ENCODE results near the gene IPMK. TPM values are rescaled to one million over a fixed set of nuclear protein-coding genes. Genes with fewer than 3 reads are reported as not detected.
A peak's percentile ranks its signal among the peaks of the same experiment; 100 is the strongest.

The IPMK gene
- total RNA-seq = 2.8 TPM

DNA sequence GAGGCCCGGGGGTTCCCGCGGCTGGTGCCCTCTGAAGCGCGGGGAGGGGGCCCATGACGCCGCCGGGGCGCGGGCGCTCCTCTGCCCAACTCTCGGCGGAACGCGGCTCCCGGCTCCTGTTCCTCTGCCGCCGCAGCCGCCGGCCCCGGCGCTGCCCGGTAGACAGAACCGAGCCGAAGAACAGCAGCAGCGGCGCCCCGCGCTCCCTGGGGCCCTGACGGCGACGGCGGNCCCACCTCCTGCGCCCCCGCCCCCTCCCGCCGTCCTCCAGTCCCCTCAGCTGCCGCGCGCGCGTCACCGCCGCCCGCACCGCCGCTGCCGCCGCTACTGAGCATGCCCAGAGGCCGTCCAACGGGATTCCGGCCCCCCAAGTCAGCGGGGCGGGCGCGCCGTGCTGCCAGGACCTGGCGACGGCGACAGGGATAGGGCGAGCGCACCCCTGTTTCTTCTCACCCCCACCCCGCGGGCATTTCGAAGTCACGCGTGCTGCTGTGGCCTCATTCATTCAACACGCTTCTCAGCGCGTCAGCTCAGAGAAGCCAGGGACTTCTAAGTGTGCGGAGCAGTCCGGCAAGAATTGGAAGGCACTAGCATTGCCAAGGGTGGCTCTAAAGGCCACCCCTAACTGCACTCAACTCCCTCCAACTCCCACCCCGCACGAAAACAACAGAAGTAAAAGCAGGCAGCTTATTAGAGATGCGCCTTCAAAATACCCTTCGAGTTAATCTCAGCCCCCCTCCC lies at the start of gene IPMK:
Gene IPMK, minus strand, starts transcription at position 182 of the 741 bp plus-strand sequence. CDS start 283 bp downstream, outside the sequence.
- peak; percentile 80 for ATAC-seq
- peak; percentile 98 for DNase-seq (ENCODE audit: low spot score)

DNA sequence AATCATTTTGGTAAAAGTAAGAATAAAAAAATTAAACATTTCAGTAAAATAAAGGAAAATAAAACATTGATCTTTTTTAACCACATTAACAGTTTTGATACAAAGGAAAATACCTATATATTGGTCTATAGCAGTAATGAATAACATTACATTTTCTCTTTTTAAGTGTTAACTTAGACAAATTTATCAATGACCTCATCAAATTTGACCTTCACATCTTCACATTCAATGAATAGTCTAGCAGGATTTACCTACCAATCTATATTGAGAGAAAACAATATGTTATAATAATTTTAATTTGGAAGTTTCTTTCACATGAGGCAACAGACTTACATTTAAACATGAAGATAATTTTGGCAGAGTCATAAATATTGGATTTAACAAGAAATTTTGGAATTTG lies 49.2 kb upstream of the IPMK start:
- DNase-seq (ENCODE audit: low spot score) (no peak), ATAC-seq (no peak)

DNA sequence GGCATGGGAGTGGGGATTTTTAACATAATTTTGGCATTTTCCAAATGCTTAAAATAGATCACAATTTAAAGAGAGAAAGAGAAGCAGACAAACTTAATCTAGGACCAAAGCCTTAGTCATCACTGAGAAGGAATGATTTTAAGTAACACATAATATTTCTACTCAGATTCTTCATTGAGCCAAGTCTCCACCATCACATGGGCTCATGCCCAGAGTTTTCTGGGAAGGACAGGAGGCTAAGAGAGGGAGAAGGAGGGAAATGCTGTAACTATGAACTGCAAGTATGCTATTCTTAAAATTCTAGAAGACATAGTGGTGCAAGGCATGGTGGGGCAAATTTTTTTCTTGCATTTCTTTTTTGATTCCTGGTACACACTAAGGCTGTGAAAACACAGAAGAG lies 43.3 kb upstream of the IPMK start:
- ATAC-seq (no peak), DNase-seq (ENCODE audit: low spot score) (no peak)

DNA sequence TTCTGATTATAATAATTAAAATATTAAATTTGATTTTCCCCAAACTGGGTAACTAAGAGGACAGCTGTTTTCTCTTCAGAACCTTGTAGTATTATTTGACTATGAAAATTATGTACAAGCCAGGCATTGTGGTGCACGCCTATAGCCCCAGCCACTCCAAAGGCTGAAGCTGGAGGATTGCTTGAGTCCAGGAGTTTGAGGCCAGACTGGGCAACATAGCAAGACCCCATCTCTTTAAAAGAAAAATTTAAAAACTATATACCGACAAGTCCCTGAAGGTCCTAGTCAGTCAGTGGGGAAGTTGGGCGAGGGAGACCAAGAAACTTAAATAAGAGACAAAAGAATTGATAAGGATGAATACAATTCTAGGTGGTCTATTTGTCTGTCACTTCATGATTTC lies 40.0 kb upstream of the IPMK start:
- no peak for ATAC-seq
- DNase-seq (ENCODE audit: low spot score) = no peak

DNA sequence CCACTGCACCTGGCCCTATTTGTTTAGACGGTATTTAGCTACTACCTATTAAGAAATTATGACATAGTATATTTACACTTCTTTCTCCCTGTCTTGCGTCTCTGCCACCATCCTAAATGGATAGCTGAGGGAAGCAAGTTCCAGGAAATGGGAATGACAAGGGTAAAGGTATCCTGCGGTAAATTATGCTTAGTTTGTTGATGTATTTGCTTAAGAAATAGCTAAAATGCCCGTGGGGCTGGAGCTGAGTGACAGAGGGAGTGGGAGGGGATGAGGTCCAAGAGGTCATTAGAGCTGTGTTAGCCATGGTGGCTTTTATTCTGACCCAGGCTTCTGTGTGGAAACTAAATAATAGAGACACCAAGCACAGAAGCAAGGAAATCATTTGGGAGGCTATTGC lies 38.1 kb upstream of the IPMK start:
- DNase-seq (ENCODE audit: low spot score) (no peak), ATAC-seq (no peak)

DNA sequence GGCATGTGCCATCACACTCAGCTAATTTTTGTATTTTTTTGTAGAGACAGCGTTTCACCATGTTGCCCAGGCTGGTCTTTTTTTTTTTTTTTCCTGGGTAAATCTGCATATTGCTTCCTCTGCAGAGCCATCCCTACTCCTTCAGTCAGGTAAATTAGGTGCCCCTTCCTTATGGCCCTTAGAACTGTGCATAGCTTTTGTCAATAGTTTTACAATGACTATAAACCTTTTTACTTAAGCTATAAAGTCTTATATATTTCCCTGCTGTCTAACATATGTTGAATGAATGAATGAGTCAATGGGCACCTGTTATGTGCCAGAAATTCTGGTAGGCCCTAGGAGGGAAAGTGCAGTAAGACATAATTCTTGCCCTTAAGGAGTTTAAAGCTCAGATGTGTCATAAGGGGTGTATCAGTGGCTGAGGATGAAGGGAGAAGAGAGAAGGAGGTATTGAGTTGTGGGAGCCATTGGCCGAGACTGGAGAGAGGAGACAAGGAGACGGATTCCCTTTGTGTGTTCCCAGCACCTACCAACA lies 36.5 kb upstream of the IPMK start:
- no peak for DNase-seq (ENCODE audit: low spot score)
- no peak for ATAC-seq

DNA sequence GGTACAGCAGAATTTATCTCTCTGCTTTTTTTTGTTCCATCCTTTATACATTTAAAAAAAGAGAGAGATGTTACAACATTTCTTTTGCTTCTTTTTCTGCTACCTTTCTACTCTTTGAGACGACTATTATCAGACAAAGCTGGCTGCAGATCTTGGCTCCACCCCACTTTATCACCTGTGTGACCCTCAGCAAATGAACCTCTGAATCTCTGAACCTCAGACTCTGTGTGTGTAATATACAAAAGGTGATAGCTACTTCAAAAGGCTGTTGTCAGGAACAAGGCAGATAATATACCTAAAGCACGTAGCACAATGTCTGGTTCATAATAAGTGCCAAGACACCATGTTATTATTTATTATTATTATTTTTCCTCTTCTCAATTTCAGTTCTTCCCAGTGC lies 34.6 kb upstream of the IPMK start:
- DNase-seq (ENCODE audit: low spot score) = no peak
- ATAC-seq = no peak

DNA sequence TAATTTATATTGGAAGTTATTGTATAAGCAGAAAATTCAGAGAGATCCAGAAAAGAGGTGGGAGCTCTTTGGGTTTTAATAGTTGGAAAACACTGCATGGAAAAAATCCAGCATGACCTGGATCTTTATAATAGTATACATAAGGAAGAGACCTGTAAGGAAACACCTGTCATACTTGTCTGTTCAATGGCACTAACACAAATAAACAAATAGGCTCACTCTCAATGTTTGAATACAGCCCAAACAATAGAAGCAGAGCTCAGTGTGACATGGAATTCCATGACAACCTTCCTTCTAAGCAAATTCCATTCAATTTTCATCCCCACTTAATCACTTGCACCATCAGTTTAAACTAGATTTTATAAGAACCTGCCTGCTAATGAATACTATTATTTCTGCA lies 33.0 kb upstream of the IPMK start:
- no peak for ATAC-seq
- no peak for DNase-seq (ENCODE audit: low spot score)

DNA sequence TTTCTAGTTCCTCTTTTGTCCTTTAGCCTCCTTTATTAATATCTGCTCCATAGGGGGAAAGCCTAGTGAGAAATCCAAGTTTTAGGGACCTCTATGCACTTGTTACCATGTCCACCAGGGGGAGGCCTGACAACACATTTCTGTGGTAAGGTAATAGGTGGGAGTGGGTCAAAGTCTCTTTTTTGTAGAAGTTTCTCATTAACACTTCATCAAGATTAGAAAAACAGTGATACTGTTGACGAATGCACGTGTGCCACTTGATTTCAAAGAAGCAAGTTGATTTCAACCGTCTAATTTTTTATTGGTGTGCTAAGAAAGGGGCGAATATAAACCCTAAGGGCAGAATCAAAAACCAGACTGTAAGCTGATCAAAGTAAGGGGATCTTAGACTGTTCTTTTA lies 31.9 kb upstream of the IPMK start:
- DNase-seq (ENCODE audit: low spot score) = peak; percentile 56
- ATAC-seq = peak; percentile 99

DNA sequence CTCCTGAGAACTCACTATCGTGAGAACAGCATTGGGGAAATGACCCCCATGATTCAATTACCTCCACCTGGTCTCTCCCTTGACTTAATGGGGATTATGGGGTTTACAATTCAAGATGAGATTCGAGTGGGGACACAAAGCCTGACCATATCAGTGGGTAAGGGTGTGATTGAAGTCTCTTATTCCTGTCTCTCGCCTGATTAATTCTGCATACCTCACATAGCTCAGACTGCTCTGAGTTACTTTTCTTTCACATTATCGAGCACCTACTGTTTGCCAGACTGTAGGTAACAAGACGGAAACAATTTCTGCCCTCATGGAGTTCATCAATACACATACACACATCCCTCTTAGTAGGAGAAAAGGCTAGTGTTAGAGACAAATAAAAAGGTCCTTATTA lies 26.3 kb upstream of the IPMK start:
- ATAC-seq (no peak), DNase-seq (ENCODE audit: low spot score) (no peak)

DNA sequence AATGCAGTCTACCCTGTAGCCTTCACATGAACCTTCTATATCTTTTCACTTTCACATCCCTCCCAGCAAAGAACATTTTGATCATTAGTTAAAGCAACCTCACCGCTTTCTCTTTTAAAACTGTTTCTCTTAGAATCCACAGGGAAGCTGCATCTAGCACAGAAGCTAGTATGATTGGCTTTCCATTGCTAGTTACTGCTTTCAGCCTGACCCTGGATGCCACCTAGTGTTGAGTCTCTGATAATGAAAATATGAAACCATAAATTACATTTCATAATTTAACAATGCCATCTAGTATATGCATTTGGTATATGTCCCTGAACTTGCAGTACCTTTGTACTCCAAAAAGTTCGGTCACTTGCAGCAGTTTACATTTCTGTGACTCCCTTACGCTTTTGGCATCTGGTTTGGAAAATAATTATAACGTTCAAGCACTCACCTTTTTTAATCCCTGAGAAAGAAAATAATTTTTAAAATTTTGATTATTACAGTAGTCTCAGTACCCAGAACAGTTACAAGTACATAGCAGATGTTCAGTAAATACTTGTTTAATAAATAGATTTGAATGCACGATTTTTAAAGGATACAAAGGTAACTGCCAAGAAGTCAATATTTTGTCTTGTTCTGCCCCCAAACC lies 24.0 kb upstream of the IPMK start:
- DNase-seq (ENCODE audit: low spot score) (no peak), ATAC-seq (peak; percentile 91)

DNA sequence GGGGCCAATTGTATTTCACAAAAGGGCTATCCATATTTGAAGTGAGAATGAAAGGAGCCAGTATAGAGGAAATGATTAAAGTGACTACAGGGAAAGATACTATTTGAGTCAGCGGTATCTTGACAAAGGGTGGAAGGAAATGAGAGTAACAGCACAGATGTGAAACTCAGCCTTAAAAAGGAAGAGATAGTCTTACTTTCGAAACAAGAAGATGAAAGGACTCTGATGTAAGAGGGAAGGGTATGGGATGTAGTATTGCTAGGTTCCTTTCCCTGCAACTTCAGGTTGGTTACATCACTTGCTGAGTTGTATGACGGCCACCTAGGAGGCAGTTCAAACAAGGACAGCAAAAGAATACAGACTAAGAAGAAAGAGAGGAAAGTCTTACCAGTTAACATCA lies 14.9 kb upstream of the IPMK start:
- ATAC-seq (peak; percentile 46), DNase-seq (ENCODE audit: low spot score) (no peak)

DNA sequence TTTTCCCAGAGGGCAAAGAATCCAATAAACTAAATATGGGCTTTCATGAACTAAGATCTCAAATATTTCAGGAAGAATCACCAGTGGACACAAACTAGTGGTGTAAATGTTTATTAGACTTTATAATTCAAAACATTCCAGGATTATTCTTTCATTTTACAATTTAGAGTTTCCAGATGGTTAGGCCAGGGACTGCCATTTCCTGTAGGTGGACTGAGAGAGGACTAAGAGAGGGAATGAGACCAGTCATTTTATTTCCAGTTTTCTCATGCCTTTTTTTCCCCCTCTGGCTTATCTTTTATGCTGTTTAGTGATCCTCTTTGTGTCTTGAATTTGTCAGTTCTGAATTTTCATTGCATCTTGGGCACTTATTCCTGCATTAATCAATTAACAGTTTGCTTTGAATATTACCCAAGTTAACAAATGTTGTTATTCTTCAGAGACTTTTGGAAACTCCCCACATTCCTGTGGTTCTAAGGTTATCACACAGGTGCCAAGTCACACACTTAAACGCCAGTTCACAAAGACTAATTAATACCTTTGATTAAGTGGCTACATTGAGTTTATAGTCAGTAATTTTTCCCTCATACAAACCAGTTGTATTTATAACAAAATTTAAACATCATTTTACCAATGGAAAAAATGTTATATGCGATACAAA lies 13.5 kb upstream of the IPMK start:
- no peak for ATAC-seq
- DNase-seq (ENCODE audit: low spot score) = no peak

DNA sequence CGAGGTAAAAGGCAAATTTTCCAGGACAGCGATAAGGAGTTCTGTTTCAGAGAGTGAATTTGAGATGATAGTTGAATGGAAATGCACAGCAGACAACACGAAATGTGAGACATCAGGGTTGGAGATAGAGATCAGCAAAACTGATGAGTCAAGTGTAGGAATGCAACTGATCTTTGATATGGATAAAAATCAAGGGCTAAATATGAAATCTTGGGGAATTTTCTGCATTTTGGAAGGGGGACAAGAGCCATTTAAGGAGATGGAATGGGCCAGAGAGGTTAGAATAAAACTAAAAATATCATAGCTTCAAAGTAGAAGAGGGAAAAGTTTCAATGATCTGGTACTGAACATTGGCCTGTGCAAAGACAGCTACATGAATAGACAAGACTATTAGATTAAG lies 12.8 kb upstream of the IPMK start:
- DNase-seq (ENCODE audit: low spot score) (no peak), ATAC-seq (no peak)

DNA sequence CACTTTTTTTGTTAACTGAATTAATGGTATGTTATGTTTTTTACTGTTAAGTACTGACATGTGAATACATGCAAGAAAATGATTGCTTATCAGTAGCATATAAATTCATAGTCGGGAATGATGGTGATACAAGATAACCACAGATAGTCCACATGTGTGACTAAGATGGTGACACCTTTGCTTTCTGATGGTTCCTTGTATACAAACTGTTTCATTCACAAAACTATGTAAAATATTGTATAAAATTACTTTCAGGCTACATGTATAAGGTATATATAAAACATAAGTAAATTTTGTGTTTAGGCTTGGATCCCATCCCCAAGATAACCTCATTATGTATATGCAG lies 11.2 kb upstream of the IPMK start:
- ATAC-seq (no peak), DNase-seq (ENCODE audit: low spot score) (no peak)

DNA sequence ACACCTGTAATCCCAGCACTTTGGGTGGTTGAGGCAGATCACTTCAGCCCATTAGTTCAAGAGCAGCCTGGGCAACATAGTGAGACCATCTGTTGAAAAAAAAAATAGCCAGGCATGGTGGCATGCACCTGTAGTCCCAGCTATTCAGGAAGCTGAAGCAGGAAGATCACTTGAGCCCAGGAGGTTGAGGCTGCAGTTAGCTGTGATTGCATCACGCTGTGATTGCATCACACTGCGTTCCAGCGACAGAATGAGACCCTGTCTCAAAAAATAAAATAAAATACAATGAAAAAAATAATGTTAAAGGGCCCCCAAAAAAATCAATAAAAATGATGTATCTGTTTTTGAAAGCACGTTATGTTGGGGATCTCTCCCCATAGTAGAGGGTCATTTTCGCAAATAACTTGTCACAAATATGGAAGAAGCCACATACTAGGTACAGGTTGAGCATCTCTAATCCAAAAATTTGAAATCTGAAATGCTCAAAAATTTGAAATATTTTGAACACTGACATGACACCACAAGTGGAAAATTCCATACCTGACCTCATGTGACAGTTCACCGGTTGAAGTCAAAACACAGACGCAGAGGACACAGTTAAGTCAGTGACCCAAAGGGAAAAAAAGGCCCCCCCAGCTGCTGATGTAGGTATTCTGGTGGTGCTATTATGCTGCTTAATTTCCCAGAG lies 10.7 kb upstream of the IPMK start:
- ATAC-seq (no peak), DNase-seq (ENCODE audit: low spot score) (no peak)

DNA sequence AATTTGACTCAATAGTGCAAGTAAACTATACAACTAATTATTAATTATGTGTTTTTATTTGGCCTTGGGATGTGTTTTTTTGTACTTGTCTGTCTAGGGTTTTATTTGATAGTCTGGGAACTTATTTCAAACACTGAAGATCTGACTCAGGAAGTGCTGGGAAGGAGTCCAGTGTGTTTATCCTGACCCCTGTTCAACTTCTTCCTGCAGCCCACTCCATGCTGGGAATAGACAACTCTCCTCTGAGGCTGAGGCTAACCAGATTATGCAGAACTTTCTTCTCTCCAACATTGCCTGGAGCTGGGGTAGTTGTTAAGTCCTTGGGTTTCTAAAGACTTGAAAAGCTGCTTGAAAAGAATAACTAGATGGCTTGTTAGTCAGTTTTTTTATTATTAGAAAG lies 8.2 kb upstream of the IPMK start:
- ATAC-seq (peak; percentile 55), DNase-seq (ENCODE audit: low spot score) (no peak)

DNA sequence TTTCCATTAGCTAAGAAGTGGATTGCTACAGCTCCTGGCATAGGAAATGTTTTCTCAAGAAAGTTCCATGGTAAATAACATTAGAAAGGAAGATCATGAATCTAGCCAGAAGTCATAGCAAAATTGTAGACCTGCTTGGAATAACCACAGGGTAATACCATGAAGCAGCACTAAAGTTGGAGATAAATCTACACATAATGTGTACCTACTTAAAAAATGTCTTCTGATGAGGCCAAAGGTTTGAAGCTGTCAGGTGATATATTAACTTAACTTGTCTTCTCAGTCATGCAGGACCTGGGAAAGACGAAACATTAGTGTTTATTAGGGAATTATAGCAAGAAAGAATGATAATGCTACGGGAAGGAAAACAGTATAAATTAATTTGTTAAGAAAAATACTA lies 7.6 kb upstream of the IPMK start:
- DNase-seq (ENCODE audit: low spot score) (no peak), ATAC-seq (peak; percentile 54)

DNA sequence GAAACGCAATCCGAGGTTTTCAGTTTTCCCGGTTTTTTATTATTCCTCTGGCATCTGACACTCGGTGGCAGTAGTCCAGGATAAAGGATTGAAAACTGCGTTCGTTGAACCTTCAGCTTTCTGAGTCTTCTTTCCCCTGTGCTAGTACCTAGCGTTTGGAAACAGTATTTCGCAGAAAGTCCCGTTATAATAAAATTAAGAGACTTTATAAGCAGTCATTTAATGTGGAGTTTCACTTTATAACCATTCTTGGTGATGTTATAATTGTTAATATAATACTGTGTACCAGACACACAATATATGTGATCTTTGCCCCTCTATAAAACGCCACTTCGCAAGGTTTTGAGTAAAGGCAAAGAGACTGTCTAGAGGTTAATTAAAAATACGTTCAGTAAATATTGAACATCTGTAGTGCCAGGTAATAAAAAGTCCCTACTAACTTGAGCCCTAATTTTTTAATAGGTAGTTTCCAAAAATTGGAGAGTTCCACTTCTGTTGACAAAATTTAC lies 2.1 kb upstream of the IPMK start:
- no peak for DNase-seq (ENCODE audit: low spot score)

DNA sequence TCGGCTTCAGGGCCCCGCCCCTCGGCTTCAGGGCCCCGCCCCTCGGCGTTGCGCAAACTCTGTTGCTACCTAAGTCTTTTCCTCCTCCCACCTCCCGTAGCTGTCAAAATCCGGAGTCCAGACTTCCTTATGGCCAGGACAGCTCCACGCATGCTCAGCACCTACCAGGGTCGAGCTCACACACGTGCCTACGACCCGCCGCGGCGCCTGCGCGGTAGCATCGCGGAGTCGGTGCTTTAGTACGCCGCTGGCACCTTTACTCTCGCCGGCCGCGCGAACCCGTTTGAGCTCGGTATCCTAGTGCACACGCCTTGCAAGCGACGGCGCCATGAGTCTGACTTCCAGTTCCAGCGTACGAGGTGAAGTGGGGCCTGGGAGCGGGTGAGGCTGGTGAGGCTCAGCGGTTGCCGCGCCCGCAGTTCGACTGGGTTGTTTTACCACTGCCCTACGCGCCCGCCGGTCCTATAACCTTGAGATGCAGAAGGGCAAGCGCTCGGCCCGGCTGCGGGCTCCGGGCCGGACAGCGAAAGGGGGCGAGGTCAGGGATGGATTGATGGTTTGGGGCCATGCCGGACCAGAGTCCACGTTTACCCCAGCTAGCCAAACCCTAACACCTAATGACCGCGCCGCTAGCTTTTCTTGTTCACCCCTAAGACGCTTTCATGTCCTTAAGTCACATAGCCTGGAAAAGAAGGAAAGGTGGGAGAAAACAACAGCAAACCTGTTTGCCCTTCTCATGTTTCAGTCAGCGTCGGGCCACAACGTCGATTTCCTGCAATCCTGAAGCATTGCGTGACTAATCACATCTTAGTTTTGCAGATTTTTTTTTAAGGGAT lies 1.5 kb upstream of the IPMK start, which contains the start of gene CISD1:
Gene CISD1, plus strand, starts transcription at position 217 of the 836 bp plus-strand sequence. Its CDS starts 112 bp downstream, at position 329.
- peak; percentile 74 for ATAC-seq
- peak; percentile 99 for DNase-seq (ENCODE audit: low spot score)

More for the DNA sequence above, 2.1 kb upstream of the IPMK start:
- no peak for ATAC-seq
